HL-60 (cell line): Measurements from ENCODE around the gene FBXO28.

ENCODE experiments used
- CTCF ChIP-seq: IDR thresholded peaks from one replicate; pipeline ENCODE4 v1.5.1; 2011; ENCODE audit warnings: low read length, control low read depth, inconsistent platforms; ENCODE audit not compliant: insufficient read depth
- POLR2AphosphoS5 ChIP-seq: IDR thresholded peaks from 2 replicates; pipeline ENCODE4 v1.6.1; 2012; ENCODE audit warnings: low read depth
- REST ChIP-seq: IDR thresholded peaks from 2 replicates; pipeline ENCODE4 v1.6.1; 2012; ENCODE audit warnings: low read depth; ENCODE audit not compliant: insufficient replicate concordance
- SPI1 ChIP-seq: IDR thresholded peaks from 2 replicates; pipeline ENCODE4 v1.6.1; 2012; ENCODE audit warnings: low read depth, mild to moderate bottlenecking, borderline replicate concordance

GRCh38 chr1:224162768-224163167 is 48.9 kb downstream of the FBXO28 start:
- TF ChIP-seq CTCF (no peak), POLR2AphosphoS5 (no peak), SPI1 (no peak), REST (no peak)
